ENCODE data around the gene EPN2. TPM values are rescaled to one million over a fixed set of nuclear protein-coding genes. Genes with fewer than 3 reads are reported as not detected.
A peak's percentile ranks its signal among the peaks of the same experiment; 100 is the strongest.

The EPN2 gene
- total and polyA plus RNA-seq, 2 experiments from 2014 or later: 19.0 to 35.9 TPM

DNA sequence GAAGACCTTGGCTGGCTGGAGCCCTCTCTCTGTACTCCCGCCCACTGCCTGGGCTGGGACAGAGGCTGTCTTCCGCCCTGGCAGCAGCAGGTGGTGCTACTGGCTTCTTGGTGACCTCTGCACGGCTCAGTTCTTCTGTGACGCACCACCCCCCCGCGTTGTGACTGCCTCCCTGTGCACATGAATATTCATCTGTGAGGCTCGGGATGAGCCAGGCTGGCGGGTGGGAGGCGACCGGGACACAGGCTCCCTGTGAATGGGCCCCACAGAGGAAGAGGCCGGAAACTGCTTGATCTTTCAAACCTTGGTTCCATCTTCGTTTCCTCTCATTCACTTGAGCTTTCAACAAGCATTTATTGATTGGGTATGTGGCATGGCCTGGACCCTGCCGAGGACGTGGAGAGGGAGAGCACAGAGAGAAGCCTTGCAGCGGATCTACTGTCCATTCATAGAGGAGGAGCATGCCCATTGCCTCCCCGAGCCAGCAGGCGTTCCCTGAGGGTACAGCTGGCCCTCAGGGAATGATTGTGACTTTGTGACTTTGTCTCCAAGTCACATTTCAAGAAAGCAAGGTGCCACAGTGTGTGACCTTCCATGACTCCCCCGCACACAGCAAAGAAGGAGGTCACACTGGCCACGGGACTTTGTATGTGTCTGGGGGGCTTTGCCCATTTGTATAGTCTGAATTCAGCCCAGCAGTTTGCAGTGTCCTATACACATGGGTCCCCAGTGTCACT is 80.4 kb downstream of the EPN2 start:
- Histone ChIP-seq H3K79me2 (no peaks in the 10 kb centered on the region), H4K20me1 (ENCODE audit: insufficient read depth, poor library complexity, severe bottlenecking) (no peaks in the 10 kb centered on the region), H3K36me3 (replicated peaks; ENCODE audit: insufficient read depth, low read depth) (no peaks in the 10 kb centered on the region), H3K27me3 (no peaks in the 10 kb centered on the region), H3K4me3 (no peak overlapping the region), H3K4me1 (ENCODE audit: insufficient read depth) (peaks cover 5% of the 10 kb centered on the region), H3K9me3 (ENCODE audit: low read depth) (no peaks in the 10 kb centered on the region), H3K9me2 (replicated peaks; ENCODE audit: insufficient read depth) (no peaks in the 10 kb centered on the region), H2AFZ (no peak overlapping the region), H3K27ac (peak overlapping the region; percentile 76), H3K4me2 (peak overlapping the region; percentile 53)
- peak; percentile 91 for DNase-seq (ENCODE audit: low spot score)
- TF ChIP-seq EZH2 (IDR thresholded peaks at IDR 0.05; ENCODE audit: borderline replicate concordance): no peak
- TF ChIP-seq, protein P1, sequence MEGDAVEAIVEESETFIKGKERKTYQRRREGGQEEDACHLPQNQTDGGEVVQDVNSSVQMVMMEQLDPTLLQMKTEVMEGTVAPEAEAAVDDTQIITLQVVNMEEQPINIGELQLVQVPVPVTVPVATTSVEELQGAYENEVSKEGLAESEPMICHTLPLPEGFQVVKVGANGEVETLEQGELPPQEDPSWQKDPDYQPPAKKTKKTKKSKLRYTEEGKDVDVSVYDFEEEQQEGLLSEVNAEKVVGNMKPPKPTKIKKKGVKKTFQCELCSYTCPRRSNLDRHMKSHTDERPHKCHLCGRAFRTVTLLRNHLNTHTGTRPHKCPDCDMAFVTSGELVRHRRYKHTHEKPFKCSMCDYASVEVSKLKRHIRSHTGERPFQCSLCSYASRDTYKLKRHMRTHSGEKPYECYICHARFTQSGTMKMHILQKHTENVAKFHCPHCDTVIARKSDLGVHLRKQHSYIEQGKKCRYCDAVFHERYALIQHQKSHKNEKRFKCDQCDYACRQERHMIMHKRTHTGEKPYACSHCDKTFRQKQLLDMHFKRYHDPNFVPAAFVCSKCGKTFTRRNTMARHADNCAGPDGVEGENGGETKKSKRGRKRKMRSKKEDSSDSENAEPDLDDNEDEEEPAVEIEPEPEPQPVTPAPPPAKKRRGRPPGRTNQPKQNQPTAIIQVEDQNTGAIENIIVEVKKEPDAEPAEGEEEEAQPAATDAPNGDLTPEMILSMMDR (IDR thresholded peaks at IDR 0.05; ENCODE audit: poor library complexity): peak; percentile 56
- WGBS (ENCODE audit: low lambda C conversion rate, missing lambda C conversion rate): 52% methylated on average over 19 of the region's 19 CpGs

DNA sequence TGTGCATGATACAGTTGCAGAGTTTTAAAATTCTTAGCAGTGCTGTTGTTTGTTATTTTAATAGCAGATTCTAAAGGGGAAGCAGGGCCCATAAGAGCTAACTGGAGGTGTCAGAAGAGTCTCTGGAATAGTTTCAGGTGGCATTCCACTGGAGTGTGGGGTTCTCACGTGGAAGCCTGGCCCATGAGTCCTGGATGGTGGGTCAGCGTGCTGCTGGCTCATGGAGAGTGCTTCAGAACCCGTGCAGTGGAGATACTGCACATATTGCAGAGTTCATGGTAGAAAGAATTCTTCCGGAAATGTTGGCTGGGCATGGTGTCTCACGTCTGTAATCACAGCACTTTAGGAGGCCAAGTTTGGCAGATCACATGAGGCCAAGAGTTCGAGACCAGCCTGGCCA is 81.4 kb downstream of the EPN2 start:
- H4K20me1 ChIP-seq (ENCODE audit: insufficient read depth, poor library complexity, severe bottlenecking): no peaks in the 10 kb centered on the region
- peaks cover 5% of the 10 kb centered on the region for H3K4me1 ChIP-seq (ENCODE audit: insufficient read depth)
- no peaks in the 10 kb centered on the region for H3K9me3 ChIP-seq (ENCODE audit: low read depth)
- no peak overlapping the region for H3K4me3 ChIP-seq
- DNase-seq (ENCODE audit: low spot score): no peak
- no peaks in the 10 kb centered on the region for H3K36me3 ChIP-seq (replicated peaks; ENCODE audit: insufficient read depth, low read depth)
- TF ChIP-seq EZH2phosphoT487 (IDR thresholded peaks at IDR 0.05; ENCODE audit: low read depth, severe bottlenecking, unreplicated experiment): no peak
- TF ChIP-seq, protein P1 (IDR thresholded peaks at IDR 0.05; ENCODE audit: poor library complexity): no peak
- TF ChIP-seq EZH2 (IDR thresholded peaks at IDR 0.05; ENCODE audit: borderline replicate concordance): no peak
- H3K27me3 ChIP-seq: no peaks in the 10 kb centered on the region
- 98% methylated on average over 6 of the region's 6 CpGs for WGBS (ENCODE audit: low lambda C conversion rate, missing lambda C conversion rate)
- no peak overlapping the region for H3K27ac ChIP-seq
- H2AFZ ChIP-seq: no peak overlapping the region
- no peak overlapping the region for H3K4me2 ChIP-seq
- no peaks in the 10 kb centered on the region for H3K9me2 ChIP-seq (replicated peaks; ENCODE audit: insufficient read depth)
- no peaks in the 10 kb centered on the region for H3K79me2 ChIP-seq

GRCh38 chr17:19319771-19320505 is 82.8 kb downstream of the EPN2 start:
- H2AFZ ChIP-seq: no peak overlapping the region
- DNase-seq (ENCODE audit: low spot score): no peak
- no peaks in the 10 kb centered on the region for H3K36me3 ChIP-seq (replicated peaks; ENCODE audit: insufficient read depth, low read depth)
- no peak overlapping the region for H3K4me3 ChIP-seq
- H3K79me2 ChIP-seq: no peaks in the 10 kb centered on the region
- H3K27ac ChIP-seq: no peak overlapping the region
- TF ChIP-seq, protein P1 (IDR thresholded peaks at IDR 0.05; ENCODE audit: poor library complexity): no peak
- TF ChIP-seq EZH2phosphoT487 (IDR thresholded peaks at IDR 0.05; ENCODE audit: low read depth, severe bottlenecking, unreplicated experiment): no peak
- TF ChIP-seq EZH2 (IDR thresholded peaks at IDR 0.05; ENCODE audit: borderline replicate concordance): no peak
- no peak overlapping the region for H3K4me2 ChIP-seq
- no peaks in the 10 kb centered on the region for H3K9me2 ChIP-seq (replicated peaks; ENCODE audit: insufficient read depth)
- 94% methylated on average over 12 of the region's 12 CpGs for WGBS (ENCODE audit: low lambda C conversion rate, missing lambda C conversion rate)
- no peaks in the 10 kb centered on the region for H3K9me3 ChIP-seq (ENCODE audit: low read depth)
- no peaks in the 10 kb centered on the region for H4K20me1 ChIP-seq (ENCODE audit: insufficient read depth, poor library complexity, severe bottlenecking)
- no peaks in the 10 kb centered on the region for H3K27me3 ChIP-seq
- peaks cover 5% of the 10 kb centered on the region for H3K4me1 ChIP-seq (ENCODE audit: insufficient read depth)

Data from hepatocyte (in vitro differentiated cells).